Chondrocyte (in vitro differentiated cells): ENCODE data around the gene PRXL2A. TPM values are rescaled to one million over a fixed set of nuclear protein-coding genes. Genes with fewer than 3 reads are reported as not detected.

Source experiments
- DNase-seq: peaks from one replicate; pipeline ENCODE4 v3.0.0; 2021; ENCODE audit warnings: mixed read lengths, low spot score
- H3K27ac Mint-ChIP-seq: one replicate; pipeline ENCODE4 v1.8.0; 2021; ENCODE audit warnings: mild to moderate bottlenecking, moderate library complexity, mixed read lengths; ENCODE audit not compliant: unreplicated experiment
- H3K27me3 Mint-ChIP-seq: 2 replicates; pipeline ENCODE4 v1.8.0; 2021; ENCODE audit warnings: low read depth, mixed read lengths
- H3K36me3 Mint-ChIP-seq: 2 replicates; pipeline ENCODE4 v1.8.0; 2021; ENCODE audit warnings: low read depth, mixed read lengths
- H3K4me1 Mint-ChIP-seq: 2 replicates; pipeline ENCODE4 v1.8.0; 2021; ENCODE audit warnings: low read depth, mild to moderate bottlenecking, mixed read lengths
- H3K4me3 Mint-ChIP-seq: one replicate; pipeline ENCODE4 v1.8.0; 2021; ENCODE audit warnings: mild to moderate bottlenecking, moderate library complexity, mixed read lengths; ENCODE audit not compliant: unreplicated experiment
- H3K9me3 Mint-ChIP-seq: 2 replicates; pipeline ENCODE4 v1.8.0; 2021; ENCODE audit warnings: low read depth, mixed read lengths
- total RNA-seq: library from RNA; stranded (reverse); gene quantifications from 3 replicates; pipeline ENCODE4 v1.2.1, GENCODE V29; 2021
- TF ChIP-seq, protein P1 (sequence below): fragments of 200-600 bp; sonication (generic); IDR thresholded peaks from 2 replicates; pipeline ENCODE4 v1.5.0; 2021; ENCODE audit warnings: antibody characterized with exemption, mild to moderate bottlenecking, moderate library complexity

Gene PRXL2A
- total RNA-seq, 1 donor from 2014 or later = 86.9 TPM

DNA sequence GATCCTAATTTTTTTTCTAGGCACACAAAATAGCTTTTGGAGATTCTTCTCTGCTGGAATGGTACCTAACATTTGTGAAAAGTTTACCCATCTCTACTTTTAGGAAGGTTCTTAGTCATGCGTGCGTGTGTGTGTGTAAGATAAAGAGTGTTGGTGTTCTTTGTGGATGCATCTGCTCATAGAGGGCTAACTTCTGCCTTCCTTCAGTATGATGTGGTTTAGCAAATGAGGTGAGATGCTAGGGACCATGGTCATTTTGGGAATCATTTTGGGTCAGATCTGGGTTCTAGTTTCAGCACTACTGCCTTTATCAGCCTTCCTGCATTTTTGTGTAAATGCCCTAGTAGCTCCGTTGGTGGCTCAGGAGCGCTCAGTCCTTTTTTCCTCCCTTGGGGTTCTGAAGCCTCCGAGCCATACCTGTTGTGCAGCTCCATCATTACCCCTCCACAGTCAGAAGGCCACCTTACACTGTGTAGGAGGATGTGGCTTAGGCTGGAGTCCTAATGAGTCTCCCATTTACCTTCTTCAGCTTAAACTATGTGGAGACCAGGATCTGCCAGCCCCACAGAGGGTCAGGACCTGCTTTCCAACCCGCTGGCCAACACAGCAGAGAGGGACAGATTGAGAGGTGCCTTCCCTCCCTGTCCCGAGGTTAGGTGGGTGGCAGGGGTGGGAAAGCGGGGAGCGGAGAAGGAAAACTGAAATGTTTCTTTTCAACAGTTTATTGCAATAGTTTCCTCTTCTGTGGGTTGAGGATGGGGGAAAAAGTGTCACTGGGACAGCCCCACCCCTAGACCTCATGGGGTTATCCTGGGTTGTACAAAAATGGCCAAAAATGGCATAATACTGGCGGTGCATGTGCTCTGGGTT is 77.0 kb downstream of the PRXL2A start:
- Mint-ChIP-seq H3K4me3 (no peak overlapping the region), H3K27ac (no peak overlapping the region), H3K36me3 (peaks cover 8% of the 10 kb centered on the region), H3K27me3 (no peaks in the 10 kb centered on the region), H3K4me1 (peaks cover 29% of the 10 kb centered on the region), H3K9me3 (no peaks in the 10 kb centered on the region)
- DNase-seq = no peak
- TF ChIP-seq, protein P1, sequence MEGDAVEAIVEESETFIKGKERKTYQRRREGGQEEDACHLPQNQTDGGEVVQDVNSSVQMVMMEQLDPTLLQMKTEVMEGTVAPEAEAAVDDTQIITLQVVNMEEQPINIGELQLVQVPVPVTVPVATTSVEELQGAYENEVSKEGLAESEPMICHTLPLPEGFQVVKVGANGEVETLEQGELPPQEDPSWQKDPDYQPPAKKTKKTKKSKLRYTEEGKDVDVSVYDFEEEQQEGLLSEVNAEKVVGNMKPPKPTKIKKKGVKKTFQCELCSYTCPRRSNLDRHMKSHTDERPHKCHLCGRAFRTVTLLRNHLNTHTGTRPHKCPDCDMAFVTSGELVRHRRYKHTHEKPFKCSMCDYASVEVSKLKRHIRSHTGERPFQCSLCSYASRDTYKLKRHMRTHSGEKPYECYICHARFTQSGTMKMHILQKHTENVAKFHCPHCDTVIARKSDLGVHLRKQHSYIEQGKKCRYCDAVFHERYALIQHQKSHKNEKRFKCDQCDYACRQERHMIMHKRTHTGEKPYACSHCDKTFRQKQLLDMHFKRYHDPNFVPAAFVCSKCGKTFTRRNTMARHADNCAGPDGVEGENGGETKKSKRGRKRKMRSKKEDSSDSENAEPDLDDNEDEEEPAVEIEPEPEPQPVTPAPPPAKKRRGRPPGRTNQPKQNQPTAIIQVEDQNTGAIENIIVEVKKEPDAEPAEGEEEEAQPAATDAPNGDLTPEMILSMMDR = no peak

DNA sequence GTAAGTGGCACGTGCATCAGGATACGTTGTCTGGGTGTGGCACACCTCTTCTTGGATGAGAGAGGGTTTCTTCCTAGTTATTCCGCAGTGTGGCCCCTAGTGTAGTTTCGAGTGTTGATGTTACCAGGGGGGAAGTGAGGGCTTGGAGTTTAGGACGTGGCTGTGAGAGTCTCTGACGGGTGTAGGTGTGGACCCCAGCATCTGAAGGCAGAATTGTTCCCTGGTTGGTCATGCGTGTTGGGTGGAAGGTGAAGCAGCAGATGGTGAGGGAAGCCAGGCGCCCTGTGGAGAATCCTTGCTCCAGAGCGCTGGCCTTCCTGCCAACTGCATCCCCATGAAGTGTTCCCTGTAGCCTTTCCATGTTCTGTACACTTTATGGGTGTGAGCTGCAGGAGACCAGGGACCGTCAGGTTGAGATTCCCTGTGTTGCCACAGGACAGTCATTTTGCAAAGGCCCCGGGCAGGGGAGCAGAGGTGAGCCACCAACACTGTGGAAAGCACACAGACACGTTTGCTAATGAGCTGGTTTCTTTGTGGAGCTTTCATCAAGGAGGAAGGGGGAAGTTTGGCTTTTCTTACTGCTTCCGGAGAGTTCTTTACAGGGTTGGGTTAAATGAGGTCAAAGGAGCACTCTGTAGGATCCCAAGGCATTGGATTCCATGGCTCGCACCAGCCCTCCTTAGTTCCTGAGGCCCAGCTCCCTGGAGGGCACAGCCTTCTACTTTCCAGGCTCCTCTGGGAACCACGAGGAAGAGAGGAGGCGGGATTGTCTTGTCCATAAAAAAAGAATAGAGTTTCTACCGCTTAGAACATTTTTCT is 77.8 kb downstream of the PRXL2A start:
- no peak for DNase-seq
- Mint-ChIP-seq H3K27me3 (no peaks in the 10 kb centered on the region), H3K4me1 (peaks cover 29% of the 10 kb centered on the region), H3K9me3 (no peaks in the 10 kb centered on the region), H3K4me3 (no peak overlapping the region), H3K27ac (no peak overlapping the region), H3K36me3 (peaks cover 10% of the 10 kb centered on the region)
- TF ChIP-seq, protein P1 = no peak

Other genes starting within 250 kb of the PRXL2A start
- 98.0 to 139 TPM (median 133 TPM) in 3 replicates for gene ANXA11, start 203.0 kb upstream of the PRXL2A start, total RNA-seq
- not detected in 3 replicates for gene MAT1A, start 118.9 kb upstream of the PRXL2A start, total RNA-seq
- not detected in 3 replicates for gene DYDC1, start 51.8 kb upstream of the PRXL2A start, total RNA-seq
- gene DYDC2, start 51.8 kb upstream of the PRXL2A start, total RNA-seq = not detected in 3 replicates
- 23.0 to 57.4 TPM (median 53.8 TPM) in 3 replicates for gene TSPAN14, start 45.8 kb downstream of the PRXL2A start, total RNA-seq
- gene SH2D4B, start 129.4 kb downstream of the PRXL2A start, total RNA-seq = 0.07 TPM in 1 of 3 replicates, not detected in the others